GM19438 (cell line): Measurements from ENCODE around the gene HSD17B3.
"Not testable (repeated sequence)": the region's sequence is repeated elsewhere in the genome, so short reads cannot be mapped to it uniquely, and the experiment has no call there.

Source experiments
- ATAC-seq: cut with Tn5 transposase; IDR thresholded peaks from one replicate; pipeline ENCODE4 v1.9.1; 2021; ENCODE audit warnings: low read depth; ENCODE audit not compliant: unreplicated experiment

Gene HSD17B3

DNA sequence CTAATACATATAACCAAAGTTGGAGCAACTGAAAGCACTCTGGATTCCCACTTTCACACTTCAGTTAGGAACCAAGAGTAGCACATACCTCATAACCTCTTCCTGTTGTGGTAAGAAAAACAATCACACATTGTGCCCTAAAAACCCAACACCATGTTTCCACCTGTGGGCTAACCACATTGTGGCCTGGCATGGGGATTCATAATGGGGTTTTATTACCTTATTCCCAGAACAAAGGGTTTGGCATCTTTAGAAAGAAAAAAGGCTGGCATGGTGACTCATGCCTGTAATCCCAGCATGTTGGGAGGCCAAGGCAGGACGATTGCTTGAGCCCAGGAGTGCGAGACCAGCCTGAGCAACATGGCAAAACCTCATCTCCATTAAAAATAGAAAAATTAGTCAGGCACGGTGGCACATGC is 60.6 kb downstream of the HSD17B3 start:
- ATAC-seq = no peak

DNA sequence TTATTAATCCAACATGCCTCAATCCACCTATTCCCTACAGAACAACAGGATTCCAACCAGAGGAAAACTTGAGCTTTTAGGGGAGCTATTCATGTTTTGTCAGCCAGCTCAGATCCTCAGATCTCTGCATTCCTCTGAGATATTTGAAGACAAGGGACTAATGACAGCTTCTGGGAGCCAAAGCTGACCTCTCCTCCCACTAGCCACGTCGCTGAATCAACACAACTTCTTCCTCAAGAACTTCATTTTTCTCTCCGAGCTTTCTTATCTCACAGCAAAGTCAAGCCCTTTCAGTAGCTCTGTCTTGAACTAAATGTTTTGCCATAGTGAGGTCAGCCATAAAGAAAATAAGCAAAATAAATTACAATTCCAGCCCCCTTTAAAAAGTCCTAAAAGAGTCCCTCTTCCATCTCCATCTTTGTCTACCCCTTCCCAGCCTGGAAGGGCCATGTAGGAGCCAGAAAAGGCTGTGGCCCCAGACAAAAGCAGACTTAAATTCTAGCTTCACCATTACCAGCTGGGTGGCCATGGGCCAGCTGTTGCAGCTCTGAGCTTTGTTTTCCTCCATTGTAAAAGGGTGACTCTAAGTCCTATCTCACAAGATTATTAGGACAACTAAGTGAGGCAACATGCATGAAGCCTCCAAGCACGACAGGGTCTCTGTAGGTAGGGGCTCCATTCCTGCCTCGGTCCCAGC is 65.0 kb downstream of the HSD17B3 start:
- no peak for ATAC-seq

DNA sequence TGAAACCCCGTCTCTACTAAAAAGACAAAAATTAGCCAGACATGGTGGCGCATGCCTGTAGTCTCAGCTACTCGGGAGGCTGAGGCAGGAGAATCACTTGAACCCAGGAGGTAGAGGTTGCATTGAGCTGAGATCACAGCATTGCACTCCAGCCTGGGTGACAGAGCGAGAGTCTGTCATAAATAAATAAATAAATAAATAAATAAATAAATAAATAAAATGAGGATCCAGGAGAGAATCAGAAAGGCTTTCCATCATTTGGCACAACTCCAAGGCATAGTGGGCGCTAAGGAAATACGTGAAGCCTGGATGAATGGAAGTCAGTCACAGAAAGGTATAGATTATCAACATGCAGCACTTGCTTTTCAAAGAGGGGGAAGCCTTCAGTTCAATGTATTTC is 65.6 kb downstream of the HSD17B3 start:
- ATAC-seq = not testable (repeated sequence)

DNA sequence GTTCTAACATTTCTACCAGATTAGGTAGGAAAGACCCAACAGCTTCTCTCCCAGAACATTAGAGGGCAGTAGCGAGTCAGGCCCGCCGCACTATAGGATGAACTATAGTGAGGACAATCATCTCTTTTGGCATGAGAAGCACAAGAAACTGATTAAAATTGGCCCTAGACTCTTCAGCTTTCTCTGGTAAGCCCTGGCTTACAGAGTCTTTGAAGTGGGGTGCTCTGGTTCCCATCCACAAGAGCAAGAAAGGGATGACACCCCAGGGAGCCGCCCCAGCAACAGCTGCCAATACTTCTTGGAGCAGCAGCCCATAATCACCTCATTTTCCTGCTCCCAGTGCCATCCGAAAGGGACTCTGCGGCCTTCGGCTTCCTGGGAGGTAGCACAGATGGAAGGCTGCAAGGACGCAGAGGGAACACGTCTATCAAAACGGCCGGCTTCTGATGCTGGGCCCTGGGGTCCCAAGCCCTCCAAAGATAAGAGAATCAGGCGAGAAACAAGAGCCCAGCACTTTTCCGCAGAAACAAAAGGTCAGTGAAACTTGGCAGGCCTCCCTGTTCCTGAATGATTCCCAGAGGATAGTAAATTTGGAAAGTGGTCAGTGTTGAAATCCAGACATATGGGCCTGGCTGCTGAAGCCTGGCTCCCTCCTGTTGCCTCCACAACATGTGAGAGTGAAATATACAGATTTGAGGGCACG is 69.3 kb downstream of the HSD17B3 start:
- no peak for ATAC-seq

DNA sequence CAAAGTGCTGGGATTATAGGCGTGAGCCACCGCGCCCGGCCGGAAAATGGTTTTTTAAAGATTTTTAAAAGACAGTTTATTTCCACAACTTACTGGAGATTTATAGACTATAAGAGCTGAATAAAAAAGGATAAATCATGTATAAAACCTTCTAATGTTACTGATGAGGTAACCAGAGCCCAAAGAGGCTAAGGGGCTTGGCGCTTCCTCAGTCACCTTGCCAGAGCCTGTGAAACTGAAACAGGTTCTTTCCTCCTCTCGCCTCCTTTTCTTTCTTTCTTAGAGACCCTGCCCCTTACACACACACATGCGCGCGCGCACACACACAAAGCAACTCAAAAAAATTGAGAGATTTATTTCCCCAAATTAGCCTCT is 69.8 kb downstream of the HSD17B3 start:
- no peak for ATAC-seq

DNA sequence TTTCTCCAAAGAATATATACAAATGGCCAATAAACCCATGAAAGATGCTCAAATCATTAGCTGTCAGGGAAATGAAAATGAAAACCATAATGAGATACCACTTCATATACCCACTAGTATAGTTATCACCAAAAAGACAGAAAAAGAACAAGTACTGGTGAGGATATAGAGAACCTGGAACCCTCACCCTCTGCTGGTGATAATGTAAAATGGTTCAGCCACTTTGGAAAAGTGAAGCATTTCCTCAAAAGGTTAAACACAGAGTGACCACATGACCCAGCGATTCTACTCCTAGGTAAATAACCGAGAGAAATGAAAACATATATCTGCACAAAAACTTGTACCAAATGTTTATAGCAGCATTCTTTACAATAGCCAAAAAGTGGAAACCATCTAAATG is 72.0 kb downstream of the HSD17B3 start:
- no peak for ATAC-seq

DNA sequence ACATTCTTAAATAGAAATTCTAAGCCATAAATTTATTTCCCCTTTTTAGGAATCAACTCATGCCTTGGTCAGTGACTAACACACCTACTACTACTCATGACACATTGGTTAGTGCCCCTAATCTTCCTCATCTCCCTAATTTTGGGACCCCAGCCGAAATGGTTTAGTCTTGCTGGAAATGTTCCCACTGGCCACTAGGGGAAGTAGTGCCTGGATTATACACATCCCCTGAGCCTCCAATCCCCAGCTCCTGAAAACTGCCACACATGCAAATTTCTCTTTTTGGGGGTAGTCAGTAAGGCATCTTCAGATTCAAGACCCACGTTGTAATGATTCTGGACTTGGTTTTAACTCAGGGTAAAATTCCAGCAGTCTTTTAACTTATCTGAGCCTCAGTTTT is 79.8 kb downstream of the HSD17B3 start:
- ATAC-seq = no peak

DNA sequence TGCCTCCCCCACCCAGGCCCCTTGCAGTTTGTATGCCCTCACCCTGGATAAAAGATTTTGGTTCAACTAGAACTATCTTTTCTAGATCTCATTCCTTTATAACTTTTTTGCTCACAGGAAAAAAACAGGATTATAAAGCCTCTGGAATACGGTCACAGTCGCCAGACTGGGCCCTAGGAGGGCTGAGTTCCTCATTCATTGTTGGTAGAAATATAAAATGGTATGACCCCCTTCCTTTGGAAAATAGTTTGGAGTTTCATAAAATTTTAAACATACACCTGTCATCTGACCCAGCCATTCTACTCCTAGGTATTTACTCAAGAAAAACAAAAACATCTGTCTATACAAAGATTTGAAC is 82.1 kb downstream of the HSD17B3 start:
- no peak for ATAC-seq

DNA sequence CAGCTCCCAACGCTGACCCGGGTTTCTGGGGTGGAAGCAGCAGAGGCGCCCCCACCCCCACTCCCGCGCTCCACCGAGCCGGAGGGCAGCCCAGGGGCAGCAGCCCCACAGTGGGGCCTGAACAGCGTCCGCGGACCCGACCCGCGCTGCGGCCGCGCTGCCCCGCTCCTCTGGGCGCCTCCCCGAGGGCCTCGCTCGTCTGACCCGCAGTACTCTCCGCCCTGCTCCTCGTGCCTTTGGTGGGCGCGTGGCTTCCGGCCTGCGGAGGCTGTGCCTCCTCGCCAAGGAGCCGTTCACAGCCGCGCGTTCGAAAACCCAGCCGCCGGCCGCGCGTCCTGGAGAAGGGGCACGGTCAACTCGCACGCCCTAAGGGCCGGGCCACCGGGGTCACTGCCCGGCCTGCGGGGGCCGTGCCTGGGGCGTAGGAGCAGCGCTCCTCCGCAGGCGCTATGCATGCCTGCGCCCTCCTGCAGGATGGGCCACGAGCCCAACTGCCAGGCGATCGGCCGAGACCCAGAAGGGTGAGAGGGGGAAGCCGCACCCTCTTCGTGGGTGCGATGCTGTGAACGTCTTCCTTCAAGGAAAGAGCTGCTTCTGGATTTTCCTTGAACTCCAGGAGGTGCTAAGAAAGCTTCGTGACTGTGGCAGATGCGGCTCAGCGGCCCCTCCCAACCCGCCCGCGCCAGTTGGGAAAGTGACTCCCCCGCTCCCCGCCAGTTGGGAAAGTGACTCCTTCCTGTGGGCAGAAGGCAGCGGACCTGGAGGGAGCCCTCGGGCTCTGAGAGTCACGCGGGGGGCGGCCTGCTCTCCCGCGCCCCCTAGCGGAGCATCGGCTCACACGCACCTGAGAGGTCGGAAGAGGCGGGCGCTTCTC is 82.7 kb downstream of the HSD17B3 start:
- no peak for ATAC-seq

DNA sequence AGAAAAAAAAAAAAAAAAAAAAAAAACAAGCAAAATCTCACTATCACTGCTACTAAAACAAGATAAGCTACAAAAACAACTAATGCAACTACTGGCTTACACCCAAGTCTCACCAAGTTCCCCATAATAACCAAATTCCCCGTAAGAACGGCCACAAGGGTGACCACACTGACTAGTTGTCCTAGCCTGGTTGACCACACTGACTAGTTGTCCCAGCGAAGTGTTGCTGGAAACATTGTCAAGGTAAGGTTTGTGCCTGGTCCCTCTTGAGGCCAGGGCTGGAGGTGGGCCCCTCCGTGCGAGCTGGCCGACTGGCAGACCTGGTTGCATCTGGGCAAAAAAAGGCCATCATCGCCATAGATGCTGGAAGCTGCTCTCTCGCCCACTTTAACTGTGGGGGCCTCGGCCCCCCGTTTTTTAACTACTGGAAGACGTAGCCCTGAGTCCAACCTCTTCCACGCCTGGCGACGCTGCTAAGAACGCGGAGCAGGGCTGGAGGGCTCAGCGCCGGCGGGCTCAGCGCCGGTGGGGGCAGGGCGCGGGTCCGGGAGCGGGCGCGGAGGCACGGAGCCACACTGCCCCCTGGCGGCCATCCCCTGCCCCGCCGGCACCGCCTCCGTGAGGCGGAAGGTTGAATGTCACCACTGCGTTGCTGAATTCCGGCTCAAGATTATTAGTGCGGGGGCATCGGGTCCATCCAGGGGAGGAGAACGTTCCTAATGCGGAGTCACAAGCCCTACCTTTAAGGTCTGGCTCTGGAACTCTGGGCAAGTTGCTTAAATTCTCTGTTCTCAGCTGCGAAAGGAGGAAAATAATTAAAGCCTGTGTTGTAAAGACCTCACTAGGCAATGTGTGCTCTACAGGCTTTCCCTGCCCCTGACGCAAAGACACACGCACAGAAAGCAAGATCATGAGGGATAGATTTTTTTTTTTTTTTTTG is 84.0 kb downstream of the HSD17B3 start:
- ATAC-seq = peak; percentile 75

DNA sequence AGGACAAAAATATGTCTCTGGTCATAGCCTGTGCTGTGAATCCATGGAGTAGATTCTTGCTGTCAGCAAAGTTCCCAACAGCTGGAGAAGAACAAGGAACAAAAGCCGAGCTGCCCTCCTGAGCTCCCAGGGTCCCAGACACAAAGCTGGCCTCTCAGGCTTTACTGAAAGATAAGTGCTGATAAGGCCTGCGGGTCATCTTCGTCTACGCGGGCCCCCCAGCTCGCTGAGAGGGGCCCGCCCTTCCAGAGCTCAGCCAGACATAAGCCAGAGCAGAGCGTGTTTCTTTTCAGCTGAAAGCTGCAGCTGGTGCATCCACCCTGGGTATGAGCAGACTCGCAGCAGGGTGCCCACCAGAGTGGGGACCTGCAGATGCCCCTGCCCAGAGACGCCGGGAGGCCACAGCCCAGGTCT is 84.7 kb downstream of the HSD17B3 start:
- ATAC-seq = no peak

DNA sequence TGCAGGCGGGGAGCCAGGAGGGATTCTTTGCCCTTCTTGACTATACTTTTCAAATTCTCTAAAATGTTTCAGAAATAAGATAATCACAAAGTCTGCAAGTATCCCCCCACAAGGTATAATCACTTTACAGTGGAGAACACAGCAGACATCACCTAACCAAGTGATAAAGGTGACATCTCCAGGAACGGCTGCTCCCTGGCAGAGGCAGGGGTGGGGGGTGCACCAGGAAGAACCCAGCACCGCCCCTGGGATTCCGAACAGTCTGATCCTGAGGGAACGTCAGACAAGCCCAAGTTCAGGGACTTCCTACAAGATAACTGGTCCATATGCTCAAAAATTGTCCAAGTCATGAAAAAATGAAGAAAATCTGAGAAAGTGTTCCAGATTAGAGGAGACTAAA is 85.4 kb downstream of the HSD17B3 start:
- ATAC-seq = no peak

DNA sequence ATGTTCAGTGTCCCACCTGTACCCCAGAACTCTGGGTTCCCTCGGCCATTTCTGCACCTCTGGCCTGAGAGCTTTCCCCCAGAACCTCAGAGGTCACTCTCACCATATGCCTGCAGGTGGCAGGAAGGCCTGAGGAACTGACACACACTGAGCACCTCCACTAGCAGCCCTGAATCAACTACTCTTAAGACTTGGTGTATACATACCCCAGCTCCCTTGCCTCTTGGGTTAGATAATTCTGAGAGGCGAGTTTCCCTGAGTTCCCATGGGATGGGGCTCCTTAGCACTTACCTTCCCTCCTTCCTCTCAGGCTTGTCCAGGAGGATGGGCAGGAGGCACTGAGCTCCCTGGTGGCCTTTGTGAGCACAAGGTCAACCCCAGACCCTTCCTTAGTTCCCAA is 86.1 kb downstream of the HSD17B3 start:
- ATAC-seq = no peak

DNA sequence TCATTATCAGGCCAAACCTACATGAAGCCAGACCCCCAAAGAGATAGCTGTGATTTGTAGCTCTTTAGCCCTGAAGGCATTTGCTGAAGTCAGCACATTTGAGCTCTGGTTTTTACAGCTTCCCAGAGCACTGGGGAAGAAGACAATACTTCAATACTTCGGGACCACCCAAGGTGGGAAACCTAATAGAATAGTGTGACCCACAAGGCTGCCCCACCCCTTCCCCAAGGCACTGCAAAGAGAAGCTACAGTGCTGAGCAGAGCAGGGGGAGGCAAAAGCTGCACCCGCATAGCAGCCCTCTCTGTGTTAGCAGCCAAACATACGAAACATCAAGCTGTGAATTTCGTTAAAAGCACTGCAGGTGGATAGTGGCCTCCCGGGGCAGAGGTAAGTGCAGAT is 87.3 kb downstream of the HSD17B3 start:
- no peak for ATAC-seq

DNA sequence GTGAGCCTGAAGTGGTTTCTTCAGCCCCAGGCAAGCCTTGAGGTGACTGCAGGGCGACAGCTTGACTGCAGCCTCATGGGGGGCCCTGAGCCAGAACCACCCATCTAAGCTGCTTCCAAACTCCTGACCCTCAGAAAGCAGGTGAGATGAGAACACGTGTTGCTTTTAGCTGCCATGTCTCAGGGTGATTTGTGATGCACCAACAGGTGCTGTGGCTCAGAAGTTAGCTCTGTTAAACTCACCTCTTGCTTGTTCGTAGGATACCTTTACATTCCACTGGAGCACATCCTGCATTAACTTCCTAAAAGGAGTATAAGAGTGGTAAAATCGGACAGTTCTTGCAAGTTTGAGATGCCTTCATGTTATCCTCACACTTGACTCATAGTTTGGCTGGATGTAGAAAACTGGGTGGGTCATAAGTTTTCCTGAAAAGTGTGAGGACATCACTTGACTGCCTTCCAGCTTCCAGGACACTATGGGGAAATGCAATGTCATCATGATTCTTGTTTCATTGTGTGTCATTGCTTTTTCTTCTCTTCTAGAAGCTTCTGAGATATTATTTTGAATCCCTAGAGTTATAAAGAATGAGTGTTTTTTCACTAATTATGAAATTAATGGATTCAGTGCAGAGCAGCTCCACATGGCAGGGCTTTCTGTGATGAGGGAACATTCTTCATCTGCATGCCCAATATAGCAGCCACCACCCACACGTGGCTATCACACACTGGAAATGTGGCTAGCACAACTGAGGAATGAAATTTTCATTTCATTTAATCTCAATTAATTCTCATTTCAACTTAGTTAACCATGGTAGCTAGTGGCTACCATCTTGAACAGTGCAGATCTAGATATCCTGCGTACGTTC is 92.3 kb downstream of the HSD17B3 start:
- ATAC-seq = no peak

DNA sequence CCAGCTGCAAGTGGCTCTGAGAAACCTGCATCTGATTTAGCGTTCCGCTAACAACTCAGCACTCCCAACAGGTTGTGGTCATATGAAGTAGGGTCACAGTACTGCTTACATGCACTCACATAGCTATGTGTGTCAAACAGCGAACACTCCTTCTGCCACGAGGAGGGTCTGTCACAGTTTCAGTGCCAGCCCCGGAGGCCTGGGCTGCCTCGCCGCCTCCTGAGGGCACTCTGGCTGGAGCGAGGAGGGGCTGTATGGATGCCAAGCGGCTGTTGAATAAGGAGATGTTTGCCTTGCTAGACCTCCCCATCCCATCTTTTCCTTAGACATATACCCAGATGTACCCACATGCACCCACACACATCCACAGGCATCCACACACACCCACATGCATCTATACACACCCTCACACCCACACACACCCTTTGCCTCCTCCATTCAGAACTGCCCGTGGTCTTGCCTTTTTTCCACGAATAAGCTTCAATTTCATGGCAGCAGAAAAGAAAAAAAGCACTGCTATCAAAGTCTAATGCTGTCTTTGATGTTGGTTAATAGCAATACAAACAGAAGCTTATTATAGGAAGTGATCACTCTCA is 95.7 kb downstream of the HSD17B3 start:
- ATAC-seq = no peak

DNA sequence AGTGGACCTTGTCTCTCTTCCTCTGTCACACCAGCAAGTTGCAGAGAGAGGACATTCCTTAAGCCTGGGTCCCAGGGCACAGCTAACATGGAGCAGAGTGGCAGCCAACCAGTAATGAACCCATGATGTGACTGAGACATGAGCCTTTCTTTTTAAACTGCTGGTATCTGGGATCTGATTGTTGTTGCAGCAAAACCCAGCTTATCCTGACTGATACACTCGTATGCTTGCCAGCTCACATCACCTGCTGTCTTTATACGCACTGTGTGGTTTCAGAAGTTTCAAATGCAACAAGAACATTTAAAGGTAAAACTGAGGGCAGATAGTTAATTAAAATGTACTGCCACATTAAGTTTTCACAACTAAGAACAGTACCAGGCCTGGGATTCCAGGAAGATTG is 97.1 kb downstream of the HSD17B3 start:
- ATAC-seq = no peak

DNA sequence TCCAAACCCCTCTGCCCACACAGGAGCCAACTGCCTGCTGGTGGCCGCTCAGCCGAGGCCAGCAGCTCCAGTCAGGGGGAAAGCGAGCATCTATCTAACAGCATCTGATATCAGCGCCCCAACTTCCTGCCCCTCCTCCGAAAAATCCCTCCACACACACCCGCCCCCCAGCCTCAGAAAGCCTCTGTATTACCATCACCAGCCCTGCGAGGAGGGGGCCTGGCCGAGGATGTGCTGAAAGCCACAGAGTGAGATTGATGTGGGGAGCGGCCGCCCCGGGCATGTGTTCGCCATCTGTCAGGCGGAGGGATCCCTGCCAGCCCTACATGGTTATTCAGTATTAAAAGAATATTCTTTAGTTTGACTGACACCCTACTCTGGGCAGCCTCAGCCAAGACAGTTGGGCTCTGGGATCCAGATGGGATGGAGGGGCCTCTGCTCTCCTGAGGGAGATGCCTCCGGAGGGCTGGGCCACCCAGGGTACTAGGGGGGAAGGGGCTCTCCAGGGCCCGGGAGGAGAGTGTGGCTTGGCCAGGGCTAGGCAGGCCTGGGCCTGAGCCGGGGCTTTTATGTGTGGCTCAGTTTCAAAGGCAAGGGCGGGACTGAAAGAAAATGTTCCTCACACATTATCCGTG is 98.0 kb downstream of the HSD17B3 start:
- ATAC-seq = no peak
